Fibroblast of the aortic adventitia (primary cell): Measurements from ENCODE around the gene CCHCR1. TPM values are rescaled to one million over a fixed set of nuclear protein-coding genes. Genes with fewer than 3 reads are reported as not detected.
A peak's percentile ranks its signal among the peaks of the same experiment; 100 is the strongest.

Source experiments
- DNase-seq: peaks from one replicate; pipeline ENCODE4 v3.0.0-alpha.2; 2010; ENCODE audit warnings: low read depth
- H3K4me3 ChIP-seq: 2 replicates; pipeline ENCODE4 v1.5.1; 2011; ENCODE audit warnings: low read depth, mild to moderate bottlenecking, control low read depth, low read length, moderate library complexity
- CTCF ChIP-seq: IDR thresholded peaks from 2 replicates; pipeline ENCODE4 v1.5.1; 2011; ENCODE audit warnings: mild to moderate bottlenecking, low read length, control low read depth, inconsistent platforms; ENCODE audit not compliant: insufficient read depth
- total RNA-seq: library from RNA; depleted of rRNA; stranded (reverse); fragments of >200 nt; gene quantifications from 2 replicates; pipeline ENCODE4 v1.2.3, GENCODE V29; 2012; ENCODE audit warnings: low replicate concordance

The CCHCR1 gene
- total RNA-seq, 1 donor = 21.1 TPM

GRCh38 chr6:31178143-31179041, 20.8 kb upstream of the CCHCR1 start:
- peak; percentile 25 for DNase-seq
- no peak for TF ChIP-seq CTCF
- no peak overlapping the region for H3K4me3 ChIP-seq

GRCh38 chr6:31175971-31176370, 18.4 kb upstream of the CCHCR1 start:
- H3K4me3 ChIP-seq = no peak overlapping the region
- no peak for TF ChIP-seq CTCF
- DNase-seq = peak; percentile 63

GRCh38 chr6:31174378-31174777, 16.8 kb upstream of the CCHCR1 start:
- DNase-seq = no peak
- H3K4me3 ChIP-seq = no peak overlapping the region
- no peak for TF ChIP-seq CTCF

- DNase-seq = no peak
- H3K4me3 ChIP-seq = no peak overlapping the region
- TF ChIP-seq CTCF = no peak
These were observed 15.8 kb upstream of the CCHCR1 start for GRCh38 chr6:31173406-31173805.

- no peak for DNase-seq
- no peak for TF ChIP-seq CTCF
- H3K4me3 ChIP-seq = no peak overlapping the region
These were observed 15.4 kb upstream of the CCHCR1 start for GRCh38 chr6:31172973-31173384.

- no peak for TF ChIP-seq CTCF
- H3K4me3 ChIP-seq = no peak overlapping the region
- DNase-seq = no peak
These were observed 14.6 kb upstream of the CCHCR1 start for GRCh38 chr6:31171931-31172905.
